KMS-11 (cell line): ENCODE results near the gene FAM236A.
"Not testable (repeated sequence)": the region's sequence is repeated elsewhere in the genome, so short reads cannot be mapped to it uniquely, and the experiment has no call there.

Experiments
- H2AFZ ChIP-seq: fragments of 200-600 bp; sonication (generic); 2 replicates; pipeline ENCODE4 v1.6.1; 2016; ENCODE audit warnings: antibody characterized with exemption, mixed run types, low read depth
- H3K27ac ChIP-seq: fragments of 200-600 bp; sonication (generic); 2 replicates; pipeline ENCODE4 v1.6.1; 2016; ENCODE audit warnings: mild to moderate bottlenecking, mixed run types
- H3K27me3 ChIP-seq: fragments of 200-600 bp; sonication (generic); 2 replicates; pipeline ENCODE4 v1.6.1; 2017; ENCODE audit warnings: mild to moderate bottlenecking, low read depth, mixed run types, moderate library complexity; ENCODE audit not compliant: insufficient read depth
- H3K36me3 ChIP-seq: fragments of 200-600 bp; sonication (generic); 2 replicates; pipeline ENCODE4 v1.6.1; 2017; ENCODE audit warnings: mild to moderate bottlenecking, mixed run types; ENCODE audit not compliant: insufficient read depth
- H3K4me1 ChIP-seq: fragments of 200-600 bp; sonication (generic); 2 replicates; pipeline ENCODE4 v1.6.1; 2016; ENCODE audit warnings: mild to moderate bottlenecking, low read depth, mixed run types; ENCODE audit not compliant: poor library complexity, severe bottlenecking
- H3K4me2 ChIP-seq: fragments of 200-600 bp; sonication (generic); 2 replicates; pipeline ENCODE4 v1.7.0; 2016; ENCODE audit warnings: mild to moderate bottlenecking, mixed run types
- H3K4me3 ChIP-seq: fragments of 200-600 bp; sonication (generic); IDR thresholded peaks from 2 replicates; pipeline ENCODE4 v1.6.1; 2017; ENCODE audit warnings: low read depth, low read length, mixed read lengths; ENCODE audit not compliant: insufficient read depth
- H3K79me2 ChIP-seq: fragments of 200-600 bp; sonication (generic); 2 replicates; pipeline ENCODE4 v1.6.1; 2016; ENCODE audit warnings: low read depth, mixed run types; ENCODE audit not compliant: insufficient read depth
- H3K9ac ChIP-seq: fragments of 200-600 bp; sonication (generic); 2 replicates; pipeline ENCODE4 v1.6.1; 2016; ENCODE audit warnings: mild to moderate bottlenecking, mixed run types
- H4K20me1 ChIP-seq: fragments of 200-600 bp; sonication (generic); 2 replicates; pipeline ENCODE4 v1.6.1; 2016; ENCODE audit warnings: mild to moderate bottlenecking, mixed run types; ENCODE audit not compliant: insufficient read depth

Gene FAM236A

DNA sequence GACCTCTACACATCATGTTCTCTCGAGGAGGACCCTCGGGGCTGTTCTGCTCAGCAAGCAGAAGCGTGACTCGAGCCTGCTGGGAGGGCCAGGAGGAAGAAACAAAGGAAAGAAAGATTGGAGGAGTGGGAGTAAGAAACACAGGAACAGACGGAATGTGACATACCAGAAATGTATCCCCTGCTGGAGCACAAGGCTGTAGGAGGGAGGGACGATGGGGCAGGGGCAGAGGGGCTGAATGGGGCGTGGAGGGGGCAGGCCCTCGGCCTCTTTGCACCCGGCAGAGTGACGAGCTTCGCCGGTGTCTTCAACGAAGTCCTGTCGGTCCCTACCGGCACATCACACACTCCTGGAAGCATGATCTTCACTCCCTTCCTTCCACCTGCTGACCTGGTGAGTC lies at the start of gene FAM236A:
FAM236A (plus strand) TSS at position 301 of the 400 bp plus-strand sequence; CDS start at position 358, 57 bp downstream.
- H3K4me3 ChIP-seq, H3K79me2 ChIP-seq, H3K4me2 ChIP-seq, H3K27me3 ChIP-seq, H4K20me1 ChIP-seq, H3K9ac ChIP-seq, H3K36me3 ChIP-seq, H3K4me1 ChIP-seq, H3K27ac ChIP-seq, H2AFZ ChIP-seq: not testable (repeated sequence)

DNA sequence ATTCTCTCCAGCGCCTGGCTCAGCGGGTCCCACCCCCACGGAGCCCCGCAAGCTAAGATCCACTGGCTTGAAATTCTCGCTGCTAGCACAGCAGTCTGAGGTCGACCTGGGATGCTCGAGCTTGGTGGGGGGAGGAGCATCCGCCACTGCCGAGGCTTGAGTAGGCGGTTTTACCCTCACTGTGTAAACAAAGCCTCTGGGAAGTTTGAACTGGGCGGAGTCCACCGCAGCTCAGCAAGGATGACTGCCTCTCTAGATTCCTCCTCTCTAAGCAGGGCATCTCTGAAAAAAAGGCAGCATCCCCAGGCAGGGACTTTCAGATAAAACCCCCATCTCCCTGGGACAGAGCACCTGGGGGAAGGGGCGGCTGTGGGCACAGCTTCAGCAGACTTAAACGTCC lies 48.3 kb upstream of the FAM236A start:
- not testable (repeated sequence) for H3K4me1 ChIP-seq, H2AFZ ChIP-seq, H3K9ac ChIP-seq, H3K4me3 ChIP-seq, H3K27me3 ChIP-seq, H3K27ac ChIP-seq, H3K79me2 ChIP-seq, H3K36me3 ChIP-seq, H4K20me1 ChIP-seq, H3K4me2 ChIP-seq

DNA sequence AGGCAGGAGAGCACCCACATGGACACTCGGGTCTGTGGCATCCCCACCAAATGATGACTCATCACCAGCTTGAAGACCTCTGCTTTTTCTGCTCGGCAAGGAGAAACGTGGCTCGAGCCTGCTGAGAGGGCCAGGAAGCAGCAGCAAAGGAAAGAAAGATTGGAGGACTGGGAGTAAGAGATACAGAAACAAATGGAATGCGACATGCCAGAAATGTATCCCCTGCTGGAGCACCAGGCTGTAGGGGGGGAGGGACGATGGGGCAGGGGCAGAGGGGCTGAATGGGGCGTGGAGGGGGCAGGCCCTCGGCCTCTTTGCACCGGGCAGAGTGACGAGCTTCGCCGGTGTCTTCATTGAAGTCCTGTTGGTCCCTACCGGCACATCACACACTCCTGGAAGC lies 25.7 kb upstream of the FAM236A start, which contains the start of gene FAM236C:
FAM236C (plus strand) TSS at position 301 of the 400 bp plus-strand sequence. CDS start 100 bp downstream, outside the sequence.
- H3K9ac ChIP-seq, H2AFZ ChIP-seq, H3K4me1 ChIP-seq, H3K36me3 ChIP-seq, H3K4me3 ChIP-seq, H3K4me2 ChIP-seq, H3K79me2 ChIP-seq, H3K27ac ChIP-seq, H3K27me3 ChIP-seq, H4K20me1 ChIP-seq: not testable (repeated sequence)

DNA sequence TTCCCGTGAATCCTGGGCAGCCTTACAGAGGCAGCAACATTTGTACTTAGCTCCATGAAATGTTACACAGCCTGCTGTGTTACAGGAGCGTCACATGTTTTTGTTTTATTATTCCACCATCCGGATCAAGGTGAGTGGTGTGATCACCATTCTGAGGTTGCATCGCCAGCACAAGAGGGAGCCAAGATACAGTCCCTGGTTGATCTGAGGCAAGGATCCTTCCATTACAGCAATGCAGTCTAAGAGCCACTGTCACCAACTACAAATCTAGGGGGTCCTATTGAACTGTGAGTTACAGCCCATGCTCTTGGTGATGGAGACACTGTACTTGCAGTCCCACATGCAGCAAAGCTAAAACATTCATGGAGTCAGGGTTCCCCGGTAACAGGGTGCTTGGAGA lies 21.9 kb upstream of the FAM236A start:
- not testable (repeated sequence) for H3K79me2 ChIP-seq, H3K4me3 ChIP-seq

DNA sequence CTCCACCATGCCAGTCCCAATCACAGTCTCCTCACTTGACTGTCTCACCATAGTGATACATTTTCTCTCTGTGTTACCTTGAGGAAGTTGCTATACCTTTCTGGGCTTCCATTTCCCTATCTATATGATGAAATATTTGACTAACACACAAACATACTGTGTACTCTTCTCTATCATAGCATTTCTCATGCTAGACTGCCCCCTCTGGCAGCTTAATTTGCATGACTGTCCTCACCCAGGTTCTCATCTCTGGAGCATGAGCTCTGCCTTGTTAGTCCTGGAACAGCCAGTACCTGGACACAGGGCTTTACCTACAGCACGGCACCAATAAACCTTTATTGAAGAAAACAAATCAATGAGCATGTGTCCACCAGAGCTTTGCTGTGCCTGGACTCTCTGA lies 5.7 kb upstream of the FAM236A start:
- H3K9ac ChIP-seq, H2AFZ ChIP-seq, H3K36me3 ChIP-seq, H3K4me2 ChIP-seq, H3K27me3 ChIP-seq, H3K27ac ChIP-seq, H3K4me1 ChIP-seq, H3K79me2 ChIP-seq, H3K4me3 ChIP-seq, H4K20me1 ChIP-seq: not testable (repeated sequence)

More for the DNA sequence above, 21.9 kb upstream of the FAM236A start:
- H3K4me2 ChIP-seq, H3K27me3 ChIP-seq, H3K36me3 ChIP-seq, H3K4me1 ChIP-seq, H3K27ac ChIP-seq, H2AFZ ChIP-seq, H4K20me1 ChIP-seq, H3K9ac ChIP-seq: not testable (repeated sequence)

DNA sequence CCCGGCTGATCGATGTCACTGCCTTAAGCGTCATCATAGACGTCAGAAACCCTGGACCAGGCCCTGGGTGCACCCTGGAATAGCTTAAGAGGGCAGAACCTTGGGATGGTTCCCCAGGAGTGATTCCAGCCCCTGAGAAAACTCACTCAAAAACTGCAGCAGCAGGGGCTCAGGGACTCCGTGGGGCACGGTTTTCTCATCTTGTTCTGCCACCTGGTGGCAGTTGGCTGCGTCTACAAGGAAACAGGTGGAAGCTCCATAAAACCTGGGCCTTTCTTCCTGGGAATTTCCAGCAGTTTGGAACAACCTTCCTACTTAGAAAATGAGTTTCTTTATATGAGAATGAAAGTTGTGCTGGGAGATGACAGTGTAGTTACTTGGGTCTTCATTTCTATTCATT lies 1.6 kb upstream of the FAM236A start:
- H3K4me1 ChIP-seq, H3K27me3 ChIP-seq, H3K9ac ChIP-seq, H4K20me1 ChIP-seq, H3K27ac ChIP-seq, H3K36me3 ChIP-seq, H3K79me2 ChIP-seq, H3K4me2 ChIP-seq, H3K4me3 ChIP-seq, H2AFZ ChIP-seq: not testable (repeated sequence)

DNA sequence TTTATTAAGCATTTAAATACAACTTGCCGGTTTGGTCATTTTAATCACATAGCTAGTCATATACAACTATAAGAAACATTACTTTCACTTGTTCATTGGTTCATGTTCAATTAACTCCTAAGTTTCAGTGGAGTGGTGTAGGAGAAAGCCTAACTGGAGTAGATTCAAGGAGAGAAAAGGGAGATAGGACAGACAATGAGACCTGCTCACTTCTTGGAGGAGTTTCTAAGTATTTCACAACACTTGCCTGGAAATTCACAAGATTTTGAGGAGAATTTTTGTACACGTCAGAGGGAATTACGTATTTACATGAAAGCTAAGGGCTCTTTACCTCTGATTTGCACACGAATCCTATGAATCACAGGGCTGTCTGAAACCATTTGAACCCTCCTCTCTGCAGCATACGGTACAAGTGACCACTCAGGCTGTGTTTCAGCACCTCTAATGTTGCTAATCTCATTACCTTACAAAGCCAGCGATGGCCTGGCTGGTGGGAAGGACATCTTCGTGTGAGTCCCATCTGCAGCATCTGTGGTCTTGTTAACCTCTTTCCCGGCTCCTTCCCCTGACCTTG lies 1.0 kb upstream of the FAM236A start:
- H3K4me3 ChIP-seq, H3K9ac ChIP-seq, H3K27ac ChIP-seq, H3K4me2 ChIP-seq, H3K4me1 ChIP-seq, H4K20me1 ChIP-seq, H2AFZ ChIP-seq, H3K27me3 ChIP-seq, H3K36me3 ChIP-seq, H3K79me2 ChIP-seq: not testable (repeated sequence)

DNA sequence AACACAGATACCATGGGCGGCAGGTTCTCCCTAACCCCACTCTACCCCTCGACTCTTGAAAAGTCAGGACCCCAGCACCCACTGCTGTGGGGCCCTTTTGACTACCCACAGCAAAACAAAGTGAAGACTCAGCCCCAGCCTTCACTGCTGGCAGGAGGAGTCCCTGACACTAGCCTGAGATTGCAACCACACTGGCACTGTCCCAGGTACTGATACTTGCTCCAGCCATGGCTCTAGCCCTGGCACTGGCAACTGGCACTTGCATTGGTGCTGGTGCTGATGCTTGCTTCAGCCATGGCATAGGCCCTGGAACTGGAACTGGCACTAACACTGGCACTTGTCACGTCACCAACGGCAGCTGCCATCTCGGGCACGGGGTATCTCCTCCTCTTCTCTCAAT lies 4.3 kb downstream of the FAM236A start:
- not testable (repeated sequence) for H3K4me3 ChIP-seq, H4K20me1 ChIP-seq, H3K36me3 ChIP-seq, H3K9ac ChIP-seq, H3K79me2 ChIP-seq, H3K4me2 ChIP-seq, H3K27me3 ChIP-seq, H3K4me1 ChIP-seq, H2AFZ ChIP-seq, H3K27ac ChIP-seq

DNA sequence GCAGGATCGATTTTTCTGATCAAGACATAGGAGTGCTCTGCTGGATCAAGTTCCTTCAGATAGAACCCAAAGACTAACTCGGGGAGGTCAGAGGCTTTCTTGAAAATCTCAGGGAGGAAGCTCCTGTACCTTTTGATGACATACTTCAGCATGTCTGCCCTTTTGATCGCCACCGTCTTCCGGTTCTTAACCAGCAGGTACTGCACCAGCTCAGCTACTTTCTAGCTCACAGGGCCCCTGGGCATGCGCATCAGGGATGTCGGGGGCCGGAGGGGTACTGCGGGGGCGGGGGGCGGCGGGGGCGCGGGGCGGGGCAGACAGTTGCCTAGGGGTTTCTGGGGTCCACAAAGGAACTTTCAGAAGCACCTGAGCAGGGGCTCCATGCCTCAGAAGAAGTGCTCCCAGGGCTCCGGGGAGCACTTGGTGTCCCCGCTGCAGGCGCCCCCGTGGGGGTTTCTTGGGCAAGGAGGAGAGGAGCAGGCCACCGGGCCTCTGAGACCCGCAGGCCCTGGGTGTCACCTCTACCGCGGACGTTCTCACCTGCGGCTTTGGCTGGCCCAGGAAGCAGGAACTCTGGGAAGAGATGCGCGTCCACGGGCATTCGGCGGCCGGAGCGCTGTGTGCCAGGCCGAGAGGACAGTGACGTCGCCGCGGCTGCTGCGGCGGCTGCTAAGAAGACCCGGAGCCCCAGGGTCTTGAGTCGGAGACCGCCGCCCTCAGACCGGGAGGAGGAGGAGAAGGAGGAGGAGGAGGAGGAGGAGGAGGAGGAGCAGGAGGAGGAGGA lies 5.2 kb downstream of the FAM236A start:
- H3K79me2 ChIP-seq, H3K4me1 ChIP-seq, H3K36me3 ChIP-seq, H4K20me1 ChIP-seq, H3K4me3 ChIP-seq, H3K27me3 ChIP-seq, H3K9ac ChIP-seq, H2AFZ ChIP-seq, H3K27ac ChIP-seq, H3K4me2 ChIP-seq: not testable (repeated sequence)

DNA sequence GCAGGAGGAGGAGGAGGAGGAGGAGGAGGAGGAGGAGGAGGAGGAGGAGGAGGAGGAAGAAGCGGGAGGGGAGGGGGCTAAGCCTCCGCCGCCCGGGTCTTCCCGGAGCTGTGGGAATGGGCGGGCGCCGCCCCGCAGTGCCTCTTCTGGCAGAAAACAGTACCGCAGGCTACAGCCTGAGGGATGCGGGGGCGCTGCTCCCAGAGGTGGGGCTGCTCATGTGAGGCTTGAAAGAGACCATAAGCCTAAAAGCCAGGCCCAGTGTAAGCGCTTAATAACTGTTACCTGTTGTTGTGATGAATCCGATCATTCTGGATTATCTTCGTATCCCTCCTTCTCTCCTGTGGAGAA lies 5.8 kb downstream of the FAM236A start, which contains the start of gene DMRTC1:
DMRTC1 (minus strand) TSS at position 19 of the 351 bp plus-strand sequence. CDS start 68,143 bp downstream, outside the sequence.
- H3K4me2 ChIP-seq, H4K20me1 ChIP-seq, H3K27me3 ChIP-seq, H2AFZ ChIP-seq, H3K79me2 ChIP-seq, H3K36me3 ChIP-seq, H3K4me1 ChIP-seq, H3K4me3 ChIP-seq, H3K9ac ChIP-seq, H3K27ac ChIP-seq: not testable (repeated sequence)
